ENCODE data around the gene COL25A1. TPM values are rescaled to one million over a fixed set of nuclear protein-coding genes. Genes with fewer than 3 reads are reported as not detected.

COL25A1 gene
- total RNA-seq, 2 donors from 2014 or later, result 0.26 to 0.99 TPM

DNA sequence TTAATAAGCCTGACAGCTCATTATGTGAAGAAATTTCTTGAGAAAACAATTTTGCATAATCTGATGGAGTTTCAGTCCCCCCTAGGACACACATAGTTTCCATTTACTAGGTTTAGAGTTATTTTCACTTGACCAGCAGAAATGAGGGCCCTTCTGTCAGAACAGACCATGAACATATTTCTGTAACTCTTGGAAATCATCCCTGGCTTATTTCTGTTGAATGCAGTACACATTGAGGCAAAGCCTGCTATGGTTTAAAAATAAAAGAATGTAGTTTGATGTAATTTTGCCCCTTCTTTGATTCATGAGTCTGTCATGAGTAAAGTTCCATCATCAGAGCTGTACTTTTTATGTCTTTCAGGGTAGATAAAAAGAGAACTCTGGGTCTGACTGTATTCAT is 435.0 kb downstream of the COL25A1 start:
- Histone ChIP-seq H3K36me3 (replicated peaks in 1 of 2; ENCODE audit: insufficient read depth in 1 of 2, low read depth in 2 of 2) (no peaks in the 10 kb centered on the region), H3K4me3 (no peak overlapping the region), H3K9me3 (no peaks in the 10 kb centered on the region), H3K4me1 (no peaks in the 10 kb centered on the region), H3K27ac (no peak overlapping the region), H3K27me3 (no peaks in the 10 kb centered on the region)
- intact Hi-C loops (cut with DNase I), result no loop called here
- DNase-seq, result no peak
- TF ChIP-seq, protein P1, sequence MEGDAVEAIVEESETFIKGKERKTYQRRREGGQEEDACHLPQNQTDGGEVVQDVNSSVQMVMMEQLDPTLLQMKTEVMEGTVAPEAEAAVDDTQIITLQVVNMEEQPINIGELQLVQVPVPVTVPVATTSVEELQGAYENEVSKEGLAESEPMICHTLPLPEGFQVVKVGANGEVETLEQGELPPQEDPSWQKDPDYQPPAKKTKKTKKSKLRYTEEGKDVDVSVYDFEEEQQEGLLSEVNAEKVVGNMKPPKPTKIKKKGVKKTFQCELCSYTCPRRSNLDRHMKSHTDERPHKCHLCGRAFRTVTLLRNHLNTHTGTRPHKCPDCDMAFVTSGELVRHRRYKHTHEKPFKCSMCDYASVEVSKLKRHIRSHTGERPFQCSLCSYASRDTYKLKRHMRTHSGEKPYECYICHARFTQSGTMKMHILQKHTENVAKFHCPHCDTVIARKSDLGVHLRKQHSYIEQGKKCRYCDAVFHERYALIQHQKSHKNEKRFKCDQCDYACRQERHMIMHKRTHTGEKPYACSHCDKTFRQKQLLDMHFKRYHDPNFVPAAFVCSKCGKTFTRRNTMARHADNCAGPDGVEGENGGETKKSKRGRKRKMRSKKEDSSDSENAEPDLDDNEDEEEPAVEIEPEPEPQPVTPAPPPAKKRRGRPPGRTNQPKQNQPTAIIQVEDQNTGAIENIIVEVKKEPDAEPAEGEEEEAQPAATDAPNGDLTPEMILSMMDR (IDR thresholded peaks at IDR 0.05), result no peak
- TF ChIP-seq POLR2A (IDR thresholded peaks at IDR 0.05), result no peak
- no peak for ATAC-seq

DNA sequence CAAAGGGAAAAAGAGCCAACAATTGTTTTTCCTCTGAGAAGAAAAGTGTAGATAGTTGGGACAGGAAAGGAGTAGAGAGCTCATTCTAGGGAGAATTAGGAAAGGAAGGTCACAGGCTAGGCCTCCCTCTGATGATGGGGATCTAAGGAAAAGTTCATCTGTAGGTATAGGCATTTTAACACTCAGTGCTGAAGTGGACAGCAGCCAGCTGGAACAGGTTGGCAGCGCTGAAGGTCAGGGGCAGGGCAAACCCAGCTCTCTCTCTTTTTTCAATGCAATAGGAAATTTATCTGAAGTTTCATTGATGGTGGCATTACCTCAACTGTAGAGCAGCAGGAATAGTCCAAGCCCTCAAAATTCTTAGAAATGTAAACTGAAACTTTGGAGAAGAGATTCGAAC is 441.1 kb downstream of the COL25A1 start:
- H3K9me3 ChIP-seq, result no peaks in the 10 kb centered on the region
- ATAC-seq (no peak), DNase-seq (peak in 3 of 4 donors; percentile 11 to 51 (median 22))
- H3K4me3 ChIP-seq, result no peak overlapping the region
- WGBS, 2 donors, result 32 to 43% methylated on average over 2 of the region's 2 CpGs
- intact Hi-C loops (cut with DNase I), result no loop called here
- no peak overlapping the region for H3K27ac ChIP-seq
- H3K4me1 ChIP-seq, result no peaks in the 10 kb centered on the region
- no peaks in the 10 kb centered on the region for H3K36me3 ChIP-seq (replicated peaks in 1 of 2; ENCODE audit: insufficient read depth in 1 of 2, low read depth in 2 of 2)
- H3K27me3 ChIP-seq, result no peaks in the 10 kb centered on the region
- TF ChIP-seq, protein P1 (IDR thresholded peaks at IDR 0.05), result no peak
- TF ChIP-seq POLR2A (IDR thresholded peaks at IDR 0.05), result no peak

DNA sequence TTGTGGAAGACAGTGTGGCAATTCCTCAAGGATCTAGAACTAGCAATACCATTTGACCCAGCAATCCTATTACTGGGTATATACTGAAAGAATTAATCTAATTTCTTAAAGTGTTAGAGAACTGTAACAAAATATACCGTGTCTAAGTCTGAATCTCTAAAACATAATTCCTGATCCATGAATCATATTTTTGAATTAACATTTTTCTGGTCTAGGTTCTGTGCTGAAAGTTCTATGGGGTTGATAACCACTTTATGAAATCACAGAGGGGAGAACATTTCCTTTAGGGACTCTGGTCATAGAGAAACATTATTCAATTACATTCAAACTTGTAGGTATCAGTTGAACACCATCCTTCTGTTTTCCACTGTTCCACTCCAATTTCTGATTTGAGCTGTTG is 447.7 kb downstream of the COL25A1 start:
- Histone ChIP-seq H3K27me3 (no peaks in the 10 kb centered on the region), H3K9me3 (no peaks in the 10 kb centered on the region), H3K36me3 (replicated peaks in 1 of 2; ENCODE audit: insufficient read depth in 1 of 2, low read depth in 2 of 2) (no peaks in the 10 kb centered on the region), H3K4me1 (no peaks in the 10 kb centered on the region), H3K27ac (no peak overlapping the region), H3K4me3 (no peak overlapping the region)
- TF ChIP-seq POLR2A (IDR thresholded peaks at IDR 0.05), result no peak
- TF ChIP-seq, protein P1 (IDR thresholded peaks at IDR 0.05), result no peak
- intact Hi-C loops (cut with DNase I), result no loop called here
- ATAC-seq (no peak), DNase-seq (no peak)
- WGBS, 2 donors, result 74 to 96% methylated on average over 1 of the region's 1 CpG

DNA sequence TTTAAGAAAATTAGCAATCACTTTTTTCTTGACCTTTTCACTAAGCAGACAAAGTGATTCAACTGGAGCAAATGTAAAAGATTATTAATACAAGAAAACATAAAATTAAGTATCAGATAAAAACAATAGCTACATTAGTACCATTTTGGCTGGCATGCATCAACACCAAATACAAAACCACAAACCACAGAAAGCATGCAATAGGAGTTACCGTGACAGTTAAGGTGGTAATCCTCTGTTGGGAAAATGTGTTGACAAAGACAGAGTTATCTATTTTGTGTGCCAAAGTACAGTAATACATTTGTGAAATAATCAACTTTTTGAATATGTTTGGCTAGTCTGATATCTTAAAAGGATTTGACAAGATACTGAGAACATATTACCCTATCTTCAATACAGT is 449.8 kb downstream of the COL25A1 start:
- Histone ChIP-seq H3K27ac (no peak overlapping the region), H3K36me3 (replicated peaks in 1 of 2; ENCODE audit: insufficient read depth in 1 of 2, low read depth in 2 of 2) (no peaks in the 10 kb centered on the region), H3K4me1 (no peaks in the 10 kb centered on the region), H3K27me3 (no peaks in the 10 kb centered on the region), H3K9me3 (no peaks in the 10 kb centered on the region), H3K4me3 (no peak overlapping the region)
- intact Hi-C loops (cut with DNase I), result no loop called here
- WGBS, 2 donors, result 69 to 93% methylated on average over 1 of the region's 1 CpG
- no peak for TF ChIP-seq POLR2A (IDR thresholded peaks at IDR 0.05)
- TF ChIP-seq, protein P1 (IDR thresholded peaks at IDR 0.05), result no peak
- DNase-seq (no peak), ATAC-seq (no peak)

DNA sequence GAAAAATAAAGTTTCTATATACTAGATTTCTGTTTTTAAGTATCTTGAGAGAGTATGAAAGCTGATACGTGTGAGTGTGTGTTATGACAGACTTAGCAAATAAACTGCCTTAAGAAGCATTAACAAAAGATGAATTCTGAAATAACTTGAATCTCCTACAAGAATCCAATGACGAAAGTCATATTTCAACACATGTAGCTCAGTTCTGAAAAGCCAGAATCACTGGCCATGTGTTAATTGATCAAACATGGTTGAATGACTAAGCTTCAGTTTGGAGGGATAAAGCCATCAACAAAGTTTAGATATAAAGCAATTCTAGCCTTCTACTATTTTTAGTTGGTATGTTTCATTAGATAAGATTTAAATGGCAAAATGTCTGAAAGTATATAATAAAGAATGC is 451.1 kb downstream of the COL25A1 start:
- DNase-seq (no peak), ATAC-seq (no peak)
- intact Hi-C loops (cut with DNase I), result no loop called here
- no peak overlapping the region for H3K27ac ChIP-seq
- no peaks in the 10 kb centered on the region for H3K9me3 ChIP-seq
- no peak overlapping the region for H3K4me3 ChIP-seq
- H3K36me3 ChIP-seq (replicated peaks in 1 of 2; ENCODE audit: insufficient read depth in 1 of 2, low read depth in 2 of 2), result no peaks in the 10 kb centered on the region
- no peak for TF ChIP-seq POLR2A (IDR thresholded peaks at IDR 0.05)
- TF ChIP-seq, protein P1 (IDR thresholded peaks at IDR 0.05), result no peak
- H3K27me3 ChIP-seq, result no peaks in the 10 kb centered on the region
- 67 to 80% methylated on average over 2 of the region's 2 CpGs for WGBS, 2 donors
- no peaks in the 10 kb centered on the region for H3K4me1 ChIP-seq
